Fibroblast of skin of abdomen (primary cell): ENCODE data around the gene SFTA2. TPM values are rescaled to one million over a fixed set of nuclear protein-coding genes. Genes with fewer than 3 reads are reported as not detected.
"Not testable (repeated sequence)": the region's sequence is repeated elsewhere in the genome, so short reads cannot be mapped to it uniquely, and the experiment has no call there.

Source experiments
- DNase-seq: peaks from one replicate; pipeline ENCODE4 v3.0.0-alpha.2; 2013
- polyA plus RNA-seq, 2 experiments: library from polyadenylated mRNA; unstranded; fragments of 120-200 nt; gene quantifications; one replicate each; pipeline ENCODE4 v1.2.1, GENCODE V29; 2013; ENCODE audit not compliant: insufficient read length in 2 of 2

The SFTA2 gene
- polyA plus RNA-seq (2013, experiment 1 of 2; ENCODE audit: insufficient read length): not detected
- polyA plus RNA-seq (2013, experiment 2 of 2; ENCODE audit: insufficient read length): not detected

- DNase-seq: no peak
Measured at GRCh38 chr6:30931969-30932645, at the start of gene SFTA2. Gene SFTA2 (minus strand): TSS chr6:30932170. CDS start chr6:30932096, 74 bp downstream.

- no peak for DNase-seq
Measured at GRCh38 chr6:30979690-30980089, 47.7 kb upstream of the SFTA2 start.

- peak; percentile 31 for DNase-seq
Measured at GRCh38 chr6:30979141-30979540, 47.2 kb upstream of the SFTA2 start.

- no peak for DNase-seq
Measured at GRCh38 chr6:30974490-30975252, 42.7 kb upstream of the SFTA2 start.

GRCh38 chr6:30972816-30973215, 40.8 kb upstream of the SFTA2 start:
- no peak for DNase-seq

GRCh38 chr6:30970946-30971345, 39.0 kb upstream of the SFTA2 start:
- DNase-seq: no peak

GRCh38 chr6:30969171-30969570, 37.2 kb upstream of the SFTA2 start:
- DNase-seq: not testable (repeated sequence)

- DNase-seq: no peak
Measured at GRCh38 chr6:30966154-30966553, 34.2 kb upstream of the SFTA2 start.

- DNase-seq: no peak
Measured at GRCh38 chr6:30965140-30965601, 33.2 kb upstream of the SFTA2 start.

GRCh38 chr6:30964075-30964474, 32.1 kb upstream of the SFTA2 start:
- no peak for DNase-seq

- peak; percentile 25 for DNase-seq
Measured at GRCh38 chr6:30963641-30964040, 31.7 kb upstream of the SFTA2 start.

- DNase-seq: no peak
Measured at GRCh38 chr6:30962716-30963115, 30.7 kb upstream of the SFTA2 start.

GRCh38 chr6:30960907-30961673, 29.1 kb upstream of the SFTA2 start:
- peak; percentile 20 for DNase-seq

- no peak for DNase-seq
Measured at GRCh38 chr6:30957716-30958115, 25.7 kb upstream of the SFTA2 start.

- DNase-seq: peak; percentile 66
Measured at GRCh38 chr6:30955367-30956042, 23.5 kb upstream of the SFTA2 start.

- DNase-seq: no peak
Measured at GRCh38 chr6:30954631-30955366, 22.8 kb upstream of the SFTA2 start.

- no peak for DNase-seq
Measured at GRCh38 chr6:30951907-30952469, 20.0 kb upstream of the SFTA2 start.

- DNase-seq: no peak
Measured at GRCh38 chr6:30948811-30949210, 16.8 kb upstream of the SFTA2 start.

- no peak for DNase-seq
Measured at GRCh38 chr6:30947231-30947630, 15.3 kb upstream of the SFTA2 start.

GRCh38 chr6:30945281-30945680, 13.3 kb upstream of the SFTA2 start:
- no peak for DNase-seq

GRCh38 chr6:30944051-30944450, 12.1 kb upstream of the SFTA2 start:
- DNase-seq: no peak
